ENCODE measurements around the gene PKLR. TPM values are rescaled to one million over a fixed set of nuclear protein-coding genes. Genes with fewer than 3 reads are reported as not detected.
A peak's percentile ranks its signal among the peaks of the same experiment; 100 is the strongest.

PKLR gene
- total and polyA plus RNA-seq, 2 donors (not counting 1 experiment from before 2014, with no cell fraction given) = not detected

DNA sequence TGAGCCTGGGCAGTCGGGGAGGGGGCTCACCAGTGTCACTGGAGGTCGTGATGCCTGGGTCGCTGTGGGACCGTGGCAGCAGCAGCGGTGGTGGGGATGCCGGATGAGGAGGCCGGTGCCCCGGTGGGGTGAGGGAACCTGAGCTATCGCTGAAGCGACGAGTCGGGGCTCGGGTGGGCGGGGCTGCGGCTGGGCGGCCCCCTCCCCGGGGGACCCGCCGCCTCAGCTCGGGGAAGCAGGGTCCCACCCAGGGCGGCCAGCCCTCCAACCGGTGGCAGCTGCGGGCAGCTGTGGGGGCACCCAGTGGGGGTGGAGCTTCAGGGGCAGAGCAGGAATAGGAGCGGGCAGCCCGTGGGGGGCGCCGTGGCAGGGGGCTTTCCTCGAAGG, 51.0 kb downstream of the PKLR start:
- no peak for DNase-seq
- CTCF ChIA-PET = interaction anchor here (0.6 to 5.8 kb wide), 40 partner anchors 9 to 1079 kb away, joined by 3 to 128 read pairs (median 6); partner anchors contain the start of genes ASH1L, CLK2, FDPS and MTX1
- peak overlapping the region; percentile 97 for H2AFZ ChIP-seq (ENCODE audit: insufficient read depth, low read depth, low read length, poor library complexity, severe bottlenecking)
- H3K36me3 ChIP-seq (replicated peaks in 1 of 2; ENCODE audit: control extremely low read depth in 1 of 2, control insufficient read depth in 1 of 2, extremely low read depth in 1 of 2, insufficient read depth in 2 of 2, low read length in 1 of 2) = no peaks in the 10 kb centered on the region
- no peaks in the 10 kb centered on the region for H4K20me1 ChIP-seq (ENCODE audit: control insufficient read depth, insufficient read depth, low read length, poor library complexity, severe bottlenecking)
- Mint-ChIP-seq H3K4me1 (peaks cover 26% of the 10 kb centered on the region), H3K27ac (peak overlapping the region; percentile 50), H3K4me3 (peak overlapping the region; percentile 80), H3K9me3 (ENCODE audit: insufficient read depth) (no peaks in the 10 kb centered on the region), H3K27me3 (no peaks in the 10 kb centered on the region)
- ATAC-seq (ENCODE audit: low read depth) = peak; percentile 9
- H3K4me3 ChIP-seq (ENCODE audit: control extremely low read depth in 1 of 5, extremely low read depth in 1 of 5, insufficient read depth in 1 of 5, low read depth in 2 of 5, low read length in 4 of 5) = peak overlapping the region in 4 of 5 experiments; percentile 47 to 69 (median 60)
- peaks cover 0 to 3% (median 0%) of the 10 kb centered on the region in 3 donors for H3K9me3 ChIP-seq (ENCODE audit: control extremely low read depth in 1 of 3, control insufficient read depth in 2 of 3, insufficient read depth in 1 of 3, low read length in 2 of 3)
- H3K9ac ChIP-seq (ENCODE audit: low read length) = peak overlapping the region; percentile 72
- TF ChIP-seq, protein P1, sequence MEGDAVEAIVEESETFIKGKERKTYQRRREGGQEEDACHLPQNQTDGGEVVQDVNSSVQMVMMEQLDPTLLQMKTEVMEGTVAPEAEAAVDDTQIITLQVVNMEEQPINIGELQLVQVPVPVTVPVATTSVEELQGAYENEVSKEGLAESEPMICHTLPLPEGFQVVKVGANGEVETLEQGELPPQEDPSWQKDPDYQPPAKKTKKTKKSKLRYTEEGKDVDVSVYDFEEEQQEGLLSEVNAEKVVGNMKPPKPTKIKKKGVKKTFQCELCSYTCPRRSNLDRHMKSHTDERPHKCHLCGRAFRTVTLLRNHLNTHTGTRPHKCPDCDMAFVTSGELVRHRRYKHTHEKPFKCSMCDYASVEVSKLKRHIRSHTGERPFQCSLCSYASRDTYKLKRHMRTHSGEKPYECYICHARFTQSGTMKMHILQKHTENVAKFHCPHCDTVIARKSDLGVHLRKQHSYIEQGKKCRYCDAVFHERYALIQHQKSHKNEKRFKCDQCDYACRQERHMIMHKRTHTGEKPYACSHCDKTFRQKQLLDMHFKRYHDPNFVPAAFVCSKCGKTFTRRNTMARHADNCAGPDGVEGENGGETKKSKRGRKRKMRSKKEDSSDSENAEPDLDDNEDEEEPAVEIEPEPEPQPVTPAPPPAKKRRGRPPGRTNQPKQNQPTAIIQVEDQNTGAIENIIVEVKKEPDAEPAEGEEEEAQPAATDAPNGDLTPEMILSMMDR (IDR thresholded peaks at IDR 0.05) = no peak
- TF ChIP-seq EZH2 (IDR thresholded peaks at IDR 0.05; ENCODE audit: borderline replicate concordance, insufficient read depth, low read depth, low read length, poor library complexity, severe bottlenecking) = no peak
- peak overlapping the region; percentile 99 for H3K4me2 ChIP-seq (replicated peaks; ENCODE audit: low read depth, low read length, poor library complexity, severe bottlenecking)
- H3K4me1 ChIP-seq (ENCODE audit: control insufficient read depth in 2 of 2, insufficient read depth in 2 of 2, low read length in 2 of 2) = peaks cover 14 to 24% of the 10 kb centered on the region in 2 donors
- POLR2A ChIA-PET = interaction anchor here (0.6 to 1.5 kb wide), 5 partner anchors 9 to 398 kb away, joined by 3 to 5 read pairs (median 4); partner anchors contain the start of gene THBS3
- intact Hi-C loops (cut with micrococcal nuclease) = loop anchor here (1.0 to 2.0 kb wide), 5 partner anchors 27 to 342 kb away; partner anchors contain the start of genes FDPS and HCN3
- 3% methylated on average over 25 of the region's 28 CpGs for WGBS (ENCODE audit: insufficient coverage)
- H3K27ac ChIP-seq (ENCODE audit: low read length in 2 of 2) = peak overlapping the region; percentile 8 to 52
- no peaks in the 10 kb centered on the region for H3K27me3 ChIP-seq (replicated peaks in 1 of 4; ENCODE audit: control extremely low read depth in 1 of 4, control insufficient read depth in 3 of 4, insufficient read depth in 4 of 4, low read length in 3 of 4)
- no peaks in the 10 kb centered on the region for H3K79me2 ChIP-seq (ENCODE audit: control insufficient read depth, insufficient read depth, low read length)

All from B cell (primary cell).